Breast epithelium (tissue), 3 donors: ENCODE results near the gene LRRC4.

ENCODE experiments used
- CTCF ChIP-seq, 3 donors: fragments of 450-650 bp; IDR thresholded peaks; one replicate each; pipeline ENCODE4 v1.5.1; 2016 to 2017; ENCODE audit warnings: antibody characterized with exemption in 3 of 3, mild to moderate bottlenecking in 3 of 3, moderate library complexity in 3 of 3
- POLR2A ChIP-seq: fragments of 450-650 bp; IDR thresholded peaks from one replicate; pipeline ENCODE4 v1.6.1; 2016; ENCODE audit warnings: antibody characterized with exemption, mild to moderate bottlenecking, moderate library complexity
- POLR2AphosphoS5 ChIP-seq, 3 donors: sonication (generic); formaldehyde crosslinking; IDR thresholded peaks; one replicate each; pipeline ENCODE4 v1.6.1; 2017; ENCODE audit warnings: antibody characterized with exemption in 3 of 3

GRCh38 chr7:128003167-128003566 is 28.1 kb downstream of the LRRC4 start:
- no peak for TF ChIP-seq CTCF (IDR thresholded peaks at IDR 0.05)
- no peak for TF ChIP-seq POLR2A
- no peak for TF ChIP-seq POLR2AphosphoS5 (IDR thresholded peaks at IDR 0.05)
